Measurements from ENCODE around the gene SEPTIN11. TPM values are rescaled to one million over a fixed set of nuclear protein-coding genes. Genes with fewer than 3 reads are reported as not detected.

SEPTIN11 gene
- total RNA-seq, 1 donor from 2014 or later: 49.2 TPM

GRCh38 chr4:76948443-76949275 is 893 bp upstream of the SEPTIN11 start:
- Histone ChIP-seq H3K4me3 (ENCODE audit: low read depth, low read length) (peak overlapping the region; percentile 54), H3K27me3 (ENCODE audit: control insufficient read depth, insufficient read depth, low read length) (no peaks in the 10 kb centered on the region), H3K36me3 (ENCODE audit: control insufficient read depth, insufficient read depth, low read length) (no peaks in the 10 kb centered on the region)
- no peak for TF ChIP-seq CTCF (IDR thresholded peaks at IDR 0.05; ENCODE audit: insufficient read depth, low read length, severe bottlenecking)
- DNase-seq (ENCODE audit: low read depth) (peak; percentile 58), FAIRE-seq (no peak)

DNA sequence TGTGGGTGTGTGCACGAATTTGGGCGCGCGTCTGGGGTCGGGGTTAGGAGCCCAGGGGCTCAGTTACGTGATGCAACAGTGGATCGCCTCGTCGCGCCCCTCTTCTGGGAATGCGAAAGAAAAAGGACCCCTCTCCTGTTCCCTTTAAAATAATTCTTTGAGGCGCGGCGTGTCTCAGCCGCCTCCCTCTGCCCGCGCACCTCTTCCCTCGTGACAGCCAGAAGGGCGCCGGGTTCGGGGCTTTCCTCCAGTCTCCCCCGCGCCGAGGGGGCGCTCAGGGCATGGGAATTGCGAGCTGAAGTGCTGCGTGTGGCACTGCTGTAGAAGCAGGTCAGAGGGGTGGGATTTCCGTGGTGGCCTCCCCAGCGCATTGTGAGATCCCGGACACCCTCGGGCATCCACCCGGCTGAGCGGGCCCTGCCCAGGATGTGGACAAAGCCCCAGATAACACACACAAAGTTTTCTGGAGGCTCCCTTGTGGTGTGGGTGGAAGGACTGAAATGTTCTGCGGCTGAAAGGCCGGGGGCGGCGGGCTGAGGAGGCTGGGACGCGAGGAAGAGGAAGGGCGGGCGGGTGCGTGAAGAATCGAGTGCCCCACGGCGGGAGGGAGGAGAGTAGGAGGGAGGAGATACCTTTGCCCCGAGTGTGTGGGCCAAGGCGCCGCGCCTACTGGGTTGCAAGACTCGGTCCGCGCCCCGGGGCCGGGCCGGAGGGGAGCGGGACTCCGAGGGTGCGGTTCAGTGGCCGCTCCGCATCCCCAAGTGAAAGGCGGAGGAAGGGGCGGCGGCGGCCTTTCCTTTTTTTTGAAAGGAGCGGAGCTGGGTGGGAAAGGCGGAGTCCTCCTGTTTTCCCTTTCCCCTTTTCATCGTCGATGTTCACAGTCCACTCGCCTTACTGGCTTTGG is 752 bp downstream of the SEPTIN11 start:
- Histone ChIP-seq H3K27me3 (ENCODE audit: control insufficient read depth, insufficient read depth, low read length) (no peaks in the 10 kb centered on the region), H3K36me3 (ENCODE audit: control insufficient read depth, insufficient read depth, low read length) (no peaks in the 10 kb centered on the region), H3K4me3 (ENCODE audit: low read depth, low read length) (peak overlapping the region; percentile 54)
- no peak for TF ChIP-seq CTCF (IDR thresholded peaks at IDR 0.05; ENCODE audit: insufficient read depth, low read length, severe bottlenecking)
- FAIRE-seq (no peak), DNase-seq (ENCODE audit: low read depth) (no peak)

GRCh38 chr4:76950956-76951671 is 1.6 kb downstream of the SEPTIN11 start:
- Histone ChIP-seq H3K27me3 (ENCODE audit: control insufficient read depth, insufficient read depth, low read length) (no peaks in the 10 kb centered on the region), H3K4me3 (ENCODE audit: low read depth, low read length) (peak overlapping the region; percentile 54), H3K36me3 (ENCODE audit: control insufficient read depth, insufficient read depth, low read length) (no peaks in the 10 kb centered on the region)
- DNase-seq (ENCODE audit: low read depth): peak; percentile 17
- FAIRE-seq: no peak
- TF ChIP-seq CTCF (IDR thresholded peaks at IDR 0.05; ENCODE audit: insufficient read depth, low read length, severe bottlenecking): no peak

GRCh38 chr4:76951672-76952010 is 2.1 kb downstream of the SEPTIN11 start:
- no peak for FAIRE-seq
- TF ChIP-seq CTCF (IDR thresholded peaks at IDR 0.05; ENCODE audit: insufficient read depth, low read length, severe bottlenecking): no peak
- Histone ChIP-seq H3K36me3 (ENCODE audit: control insufficient read depth, insufficient read depth, low read length) (no peaks in the 10 kb centered on the region), H3K4me3 (ENCODE audit: low read depth, low read length) (no peak overlapping the region), H3K27me3 (ENCODE audit: control insufficient read depth, insufficient read depth, low read length) (no peaks in the 10 kb centered on the region)
- DNase-seq (ENCODE audit: low read depth): no peak

DNA sequence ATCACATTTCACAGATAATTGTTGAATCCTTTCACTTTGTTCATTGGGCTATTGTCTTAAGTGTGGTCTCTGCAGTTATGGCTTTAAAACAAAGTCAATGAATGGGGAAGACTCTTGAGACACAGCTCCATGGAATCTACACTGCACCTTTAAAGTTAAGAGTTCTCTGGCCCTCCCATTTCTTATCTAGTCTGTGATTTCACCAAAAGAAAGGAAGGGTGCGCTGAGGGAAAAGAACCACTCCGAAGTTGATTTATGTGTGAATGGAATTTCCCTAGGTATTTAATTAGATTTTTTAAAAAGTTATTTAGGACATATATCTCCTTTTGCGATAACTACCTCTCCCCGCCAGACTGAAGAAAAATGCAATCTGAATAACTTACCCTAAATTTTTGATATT is 2.5 kb downstream of the SEPTIN11 start:
- no peak for FAIRE-seq
- TF ChIP-seq CTCF (IDR thresholded peaks at IDR 0.05; ENCODE audit: insufficient read depth, low read length, severe bottlenecking): no peak
- no peak overlapping the region for H3K4me3 ChIP-seq (ENCODE audit: low read depth, low read length)
- no peaks in the 10 kb centered on the region for H3K36me3 ChIP-seq (ENCODE audit: control insufficient read depth, insufficient read depth, low read length)
- no peaks in the 10 kb centered on the region for H3K27me3 ChIP-seq (ENCODE audit: control insufficient read depth, insufficient read depth, low read length)
- DNase-seq (ENCODE audit: low read depth): no peak
